HG02588 (cell line): Measurements from ENCODE around the gene YIPF1.

ENCODE experiments used
- ATAC-seq: cut with Tn5 transposase; IDR thresholded peaks from one replicate; pipeline ENCODE4 v1.9.1; 2021; ENCODE audit warnings: mild to moderate bottlenecking, moderate library complexity; ENCODE audit not compliant: unreplicated experiment

Gene YIPF1

DNA sequence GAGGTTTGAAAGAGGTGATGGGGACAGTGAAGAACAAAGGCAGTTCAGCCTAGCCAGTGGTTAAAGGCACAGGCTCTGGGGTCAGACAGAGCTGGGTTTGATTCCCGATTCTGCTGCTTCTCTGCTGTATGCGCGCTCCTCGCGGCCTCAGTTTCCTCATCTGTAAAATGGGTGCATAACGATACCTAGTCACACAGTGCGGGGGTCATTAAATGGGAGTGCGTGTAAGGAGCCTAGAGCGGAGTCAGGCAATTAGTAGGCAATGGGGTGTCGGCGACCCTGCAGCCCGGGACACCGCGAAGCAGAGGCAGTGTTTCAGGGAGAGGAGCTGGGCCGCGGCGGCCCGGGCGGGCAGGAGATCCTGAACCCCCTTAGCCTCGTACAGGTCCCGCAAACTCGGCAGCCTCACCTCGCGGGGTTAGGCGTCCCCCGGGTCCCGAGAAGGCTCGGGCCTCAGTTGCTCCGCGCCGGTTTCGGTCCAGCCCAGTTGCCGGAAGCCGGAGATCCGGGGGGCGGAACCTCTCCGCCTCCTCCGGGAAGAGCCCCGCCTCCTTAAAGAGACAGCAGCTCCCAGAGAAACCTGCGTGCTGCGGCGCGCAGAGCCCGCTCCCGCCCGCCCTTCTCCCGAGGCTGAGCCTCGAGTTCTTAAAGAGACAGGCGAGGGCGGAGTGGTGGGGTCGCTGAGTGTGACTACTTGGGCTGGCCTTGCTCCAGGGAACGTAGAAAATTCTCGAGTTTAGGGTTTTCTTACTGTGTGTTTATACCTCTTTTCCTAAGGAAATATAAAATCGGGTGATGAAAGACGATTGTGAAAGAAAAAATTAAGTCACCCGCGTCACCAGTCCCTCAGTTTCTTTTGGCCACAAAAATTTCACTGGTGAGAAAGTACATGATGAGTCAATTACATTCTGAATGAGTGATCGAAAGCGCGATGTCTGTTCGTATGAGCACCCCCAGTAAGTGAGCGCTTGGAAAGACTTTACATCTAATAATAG, at the start of gene YIPF1:
YIPF1 (minus strand) TSS at position 494 of the 995 bp plus-strand sequence. CDS start 860 bp downstream, outside the sequence.
- ATAC-seq: peak; percentile 86

DNA sequence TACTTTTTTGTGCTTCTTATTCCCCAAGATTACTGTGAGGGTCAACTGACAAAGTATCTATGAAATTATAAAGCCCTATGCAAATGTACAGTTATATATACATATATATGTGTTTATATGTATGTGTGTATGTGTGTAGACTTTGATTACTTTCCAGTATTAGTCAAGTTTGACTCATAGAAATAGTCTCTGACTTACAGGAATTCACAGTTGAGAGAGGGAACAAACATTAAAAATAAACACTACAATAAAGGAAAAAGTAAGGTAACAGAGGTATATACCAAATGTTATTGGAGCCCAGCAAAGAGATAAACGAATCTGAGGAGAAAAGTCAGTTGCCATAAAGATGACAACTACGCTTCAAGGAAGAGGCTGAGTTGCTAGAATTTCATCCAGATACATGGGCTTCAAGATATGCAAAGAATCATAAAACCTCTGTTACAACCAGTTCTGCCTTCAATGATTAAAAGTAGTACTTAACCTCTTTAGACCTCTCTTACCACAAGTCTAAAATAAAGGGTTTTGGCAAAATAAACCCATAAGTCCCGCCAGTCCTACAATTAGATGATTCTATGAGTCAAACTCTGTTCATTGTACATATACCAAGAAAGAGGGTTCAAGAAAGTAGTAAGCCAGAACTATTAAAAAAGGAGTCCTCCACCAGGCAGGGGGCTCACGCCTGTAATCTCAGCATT, 48.7 kb upstream of the YIPF1 start:
- no peak for ATAC-seq

DNA sequence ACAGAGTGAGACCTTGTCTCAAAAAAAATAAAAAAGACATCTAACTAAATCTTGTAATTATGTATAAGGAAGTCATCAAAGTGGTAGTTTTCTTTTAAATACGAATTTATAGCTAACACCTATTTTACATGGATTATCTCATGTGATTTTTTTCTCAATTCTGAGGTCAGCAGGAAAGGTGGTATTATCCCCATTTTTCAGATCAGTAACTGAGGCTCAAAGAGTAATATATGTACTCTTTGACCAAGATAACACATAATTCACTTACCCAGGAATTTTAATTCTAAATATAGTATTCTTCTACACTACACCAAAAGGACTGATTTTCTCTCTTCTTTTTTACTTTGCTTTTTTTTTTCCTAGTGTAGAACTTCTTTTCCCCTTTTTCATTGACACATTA, 46.8 kb upstream of the YIPF1 start:
- no peak for ATAC-seq

DNA sequence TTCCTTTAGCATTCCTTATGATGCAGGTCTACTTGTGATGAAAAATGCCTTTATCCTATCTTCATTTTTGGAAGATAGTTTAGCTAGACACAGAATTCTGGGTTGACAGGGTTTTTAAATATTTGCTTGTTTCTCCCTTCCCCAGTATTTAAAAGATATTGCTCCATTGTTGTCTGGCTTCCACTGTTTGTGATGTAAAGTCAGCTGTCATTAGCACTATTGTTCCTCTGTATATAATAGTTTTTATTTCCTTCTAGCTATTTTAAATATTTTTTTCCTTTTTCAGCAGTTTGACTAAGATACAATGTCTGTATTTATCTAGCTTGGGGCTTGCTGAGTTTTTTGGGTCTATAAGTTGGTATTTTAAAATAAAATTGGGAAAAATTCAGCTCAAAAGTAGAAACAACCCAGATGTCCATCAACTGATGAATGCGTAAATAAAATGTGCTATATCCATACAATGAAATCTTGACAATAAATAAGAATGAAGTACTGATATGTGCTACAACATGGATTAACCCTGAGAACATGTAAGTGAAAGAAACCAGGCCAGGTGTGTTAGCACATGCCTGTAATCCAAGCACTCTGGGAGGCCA, 44.7 kb upstream of the YIPF1 start:
- ATAC-seq: no peak

DNA sequence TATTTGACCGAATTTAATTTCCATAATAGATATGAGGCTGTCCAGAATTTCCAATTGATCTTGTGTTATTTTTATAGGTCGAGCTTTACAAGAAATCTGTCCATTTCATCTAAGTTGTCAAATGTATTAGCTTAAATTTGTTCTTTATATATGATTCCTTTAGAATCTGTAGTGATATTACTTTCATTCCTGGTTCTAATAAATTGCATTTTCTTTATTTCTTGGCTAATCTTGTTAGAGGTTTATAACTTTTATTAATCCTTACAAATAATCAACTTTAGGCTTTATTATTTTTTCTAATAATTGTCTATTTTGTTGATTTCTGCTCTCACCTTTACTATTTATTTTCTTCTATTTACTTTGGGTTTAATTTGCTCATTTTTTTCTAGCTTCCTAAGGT, 41.9 kb upstream of the YIPF1 start:
- ATAC-seq: no peak

DNA sequence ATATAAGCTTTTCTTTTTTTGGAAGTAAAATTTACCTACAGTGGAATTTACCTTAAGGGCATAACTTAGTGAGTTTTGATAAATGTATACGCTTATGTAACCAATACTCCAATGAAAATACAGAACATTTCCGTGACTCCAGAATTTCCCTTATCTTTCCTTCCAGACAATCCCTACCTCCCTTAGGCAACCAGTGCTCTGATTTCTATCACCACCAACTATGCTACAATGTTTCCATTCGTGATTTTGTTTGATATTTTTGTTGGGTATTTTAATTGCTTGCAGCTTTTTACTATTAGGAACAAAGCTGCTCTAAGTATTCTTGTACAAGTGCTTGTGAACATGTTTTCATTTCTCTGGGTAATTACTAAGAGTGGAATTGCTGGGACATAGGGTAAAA, 41.3 kb upstream of the YIPF1 start:
- no peak for ATAC-seq

DNA sequence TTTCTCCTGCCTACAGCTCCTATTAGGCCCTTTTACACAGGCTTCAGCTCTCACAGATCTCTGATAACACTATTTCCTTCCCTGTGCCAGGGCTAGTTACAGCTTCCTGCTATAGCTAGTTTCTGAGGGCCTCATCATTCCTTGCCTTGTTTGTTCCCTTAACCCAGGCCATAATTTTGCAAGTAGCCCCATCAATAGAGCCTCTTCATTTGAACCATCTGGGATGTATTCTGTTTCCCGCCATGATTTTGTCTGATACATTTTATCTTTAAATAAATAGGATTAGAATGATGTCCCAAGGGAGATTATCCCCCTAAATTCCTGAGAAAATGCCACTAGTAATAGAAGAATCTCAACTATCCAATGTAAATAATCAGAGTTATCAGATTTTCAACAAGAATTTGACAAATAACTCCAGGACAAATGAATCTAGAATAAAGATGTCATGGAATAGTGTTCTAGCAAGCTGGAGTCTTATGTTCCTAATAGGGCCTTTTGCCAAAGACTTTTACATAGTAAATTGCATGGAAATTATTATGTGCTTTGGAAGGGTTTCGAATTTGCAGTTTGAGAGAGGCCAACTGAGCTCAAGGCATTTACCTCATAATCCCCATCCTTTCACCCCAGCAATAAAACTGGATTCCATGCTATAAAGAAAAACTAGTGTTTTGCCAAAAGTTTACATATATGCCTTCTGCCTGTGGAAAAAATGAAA, 39.8 kb upstream of the YIPF1 start:
- no peak for ATAC-seq

DNA sequence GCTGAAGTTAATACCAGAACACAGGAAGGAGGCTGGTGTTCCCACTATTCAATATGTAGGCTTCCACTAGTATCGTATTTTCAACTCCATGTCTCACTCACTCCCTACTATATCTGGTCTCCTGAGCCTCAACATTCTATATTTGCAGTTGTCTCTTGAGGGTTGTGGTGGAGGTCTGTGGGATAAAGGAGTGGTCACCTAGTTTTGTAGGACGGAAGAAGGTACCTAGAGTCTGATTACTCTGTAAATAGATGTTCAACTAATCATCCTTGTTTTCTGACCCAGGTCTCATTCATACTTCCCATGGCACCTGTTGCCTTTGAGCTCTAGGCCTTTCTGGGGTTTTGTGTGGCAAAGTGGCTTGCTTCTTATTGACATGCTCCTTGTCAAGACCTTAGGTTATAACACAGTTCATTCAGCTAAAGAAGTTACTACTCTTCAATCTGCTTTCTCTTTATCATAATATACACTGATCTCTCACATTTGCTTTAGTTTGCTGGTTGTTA, 37.8 kb upstream of the YIPF1 start:
- ATAC-seq: no peak

DNA sequence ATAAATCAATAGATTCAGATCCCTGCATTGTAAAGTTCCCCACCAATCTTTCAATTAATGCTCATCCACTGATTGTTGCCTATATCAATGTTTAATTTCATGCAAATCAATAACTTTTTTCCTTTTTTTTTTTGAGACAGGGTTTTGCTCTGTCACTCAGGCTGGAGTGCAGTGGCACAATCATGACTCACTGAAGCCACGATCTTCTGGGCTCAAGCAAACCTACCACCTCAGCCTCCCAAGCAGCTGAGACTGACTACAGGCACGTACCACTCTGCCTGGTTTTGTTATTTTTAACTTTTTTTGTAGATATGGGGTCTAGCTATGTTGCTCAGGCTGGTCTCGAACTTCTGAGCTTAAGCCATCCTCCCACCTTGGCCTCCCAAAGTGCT, 30.1 kb upstream of the YIPF1 start:
- no peak for ATAC-seq

DNA sequence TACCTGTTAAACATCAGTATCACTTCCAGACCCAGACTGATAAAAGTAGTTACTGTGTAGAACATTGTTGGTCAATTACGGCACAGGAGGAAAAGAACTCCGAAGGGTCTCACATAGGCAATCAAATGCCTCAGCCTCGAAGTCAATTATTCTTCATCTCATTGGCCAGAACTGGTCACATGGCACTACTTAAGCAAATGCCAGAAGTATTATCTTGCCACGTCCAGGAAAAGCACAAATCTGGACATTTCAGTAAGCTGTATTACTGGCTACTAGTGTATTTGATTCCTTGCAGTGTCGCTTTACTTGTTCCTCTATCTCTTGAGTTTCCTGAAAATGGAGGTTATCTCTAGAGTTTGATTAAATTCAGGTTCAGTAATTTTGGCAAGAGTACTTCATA, 28.7 kb upstream of the YIPF1 start:
- no peak for ATAC-seq

DNA sequence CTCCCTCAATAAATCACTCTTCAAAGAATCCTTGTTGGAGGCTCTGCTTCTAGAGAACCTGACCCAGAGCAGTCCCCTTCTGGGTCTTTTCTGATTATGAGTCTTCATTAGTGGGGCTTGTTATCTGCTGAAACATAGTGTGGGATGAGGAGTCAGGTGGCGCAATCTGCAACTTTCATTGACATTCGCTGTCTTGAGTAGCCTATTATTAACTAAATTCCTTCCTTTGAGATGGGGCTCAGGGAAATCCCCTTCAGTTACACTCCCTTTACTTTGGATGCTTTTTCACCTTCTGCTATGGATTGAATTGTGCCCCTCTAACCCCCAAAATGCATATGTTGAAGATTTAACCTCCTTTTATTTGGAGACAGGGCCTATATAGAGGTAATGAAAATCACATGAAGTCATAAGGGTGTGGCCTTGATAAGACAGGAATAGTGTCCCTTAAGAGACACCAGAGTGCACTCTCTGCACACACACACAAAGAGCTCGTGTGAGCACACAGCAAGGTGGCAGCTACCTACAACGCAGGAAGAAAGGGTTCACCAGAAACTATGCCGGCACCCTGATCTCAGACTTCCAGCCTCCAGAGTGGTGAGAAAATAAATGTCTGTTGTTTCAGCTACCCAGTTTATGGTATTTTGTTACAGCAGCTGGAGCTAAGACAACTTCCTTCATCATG, 23.9 kb upstream of the YIPF1 start:
- ATAC-seq: no peak

DNA sequence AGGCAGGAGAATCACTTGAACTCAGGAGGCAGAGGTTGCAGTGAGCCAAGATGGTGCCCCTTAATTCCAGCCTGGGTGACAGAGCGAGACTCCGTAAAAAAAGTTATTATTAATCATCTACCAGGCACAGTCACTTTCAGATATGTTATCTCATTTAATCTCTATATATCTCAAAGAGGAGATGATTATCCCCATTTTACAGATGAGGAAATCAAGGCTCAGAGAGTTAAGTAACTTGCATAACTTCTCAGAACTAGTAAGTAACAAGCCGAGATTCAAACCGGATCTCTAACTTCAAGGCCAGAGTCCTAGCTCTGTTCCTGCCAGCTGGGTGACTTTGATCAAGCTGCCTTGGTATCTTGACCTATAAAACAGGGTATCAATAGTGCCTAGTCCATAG, 21.8 kb upstream of the YIPF1 start:
- no peak for ATAC-seq

DNA sequence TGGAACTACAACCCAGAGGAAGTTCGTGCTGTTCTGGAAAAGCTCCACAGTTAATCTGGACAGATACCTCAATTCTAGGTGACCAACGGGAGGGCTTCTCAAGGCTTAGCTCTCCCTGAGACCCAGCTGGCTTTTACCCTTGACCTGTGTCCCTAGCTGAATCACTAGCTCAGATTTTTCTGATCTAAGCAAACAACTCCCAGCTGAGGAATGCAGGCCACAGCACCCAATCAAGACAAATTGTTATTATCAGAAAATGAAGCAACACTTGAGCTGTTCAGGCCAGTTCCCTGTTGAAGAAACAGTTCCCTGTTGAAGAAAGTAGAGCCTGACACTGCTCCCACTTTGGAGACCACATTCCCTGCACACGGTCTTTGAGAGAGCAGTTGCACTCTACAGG, 20.3 kb upstream of the YIPF1 start:
- ATAC-seq: no peak

DNA sequence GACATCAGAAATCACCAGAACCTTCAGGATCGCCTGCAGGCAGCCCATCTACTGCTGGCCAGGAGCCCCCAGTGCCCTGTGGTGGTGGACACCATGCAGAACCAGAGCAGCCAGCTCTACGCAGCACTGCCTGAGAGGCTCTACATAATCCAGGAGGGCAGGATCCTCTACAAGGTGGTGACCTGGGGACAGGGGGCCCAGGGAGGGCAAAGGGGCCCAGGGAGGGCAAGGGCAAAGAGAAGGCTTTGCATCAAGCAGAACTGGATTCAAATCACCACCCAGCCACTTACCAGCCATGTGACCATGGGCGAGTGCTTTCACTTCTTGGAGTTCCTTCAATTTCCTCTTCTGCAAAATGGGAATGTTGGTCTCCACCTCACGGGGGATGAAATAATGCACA, 16.5 kb upstream of the YIPF1 start:
- no peak for ATAC-seq

DNA sequence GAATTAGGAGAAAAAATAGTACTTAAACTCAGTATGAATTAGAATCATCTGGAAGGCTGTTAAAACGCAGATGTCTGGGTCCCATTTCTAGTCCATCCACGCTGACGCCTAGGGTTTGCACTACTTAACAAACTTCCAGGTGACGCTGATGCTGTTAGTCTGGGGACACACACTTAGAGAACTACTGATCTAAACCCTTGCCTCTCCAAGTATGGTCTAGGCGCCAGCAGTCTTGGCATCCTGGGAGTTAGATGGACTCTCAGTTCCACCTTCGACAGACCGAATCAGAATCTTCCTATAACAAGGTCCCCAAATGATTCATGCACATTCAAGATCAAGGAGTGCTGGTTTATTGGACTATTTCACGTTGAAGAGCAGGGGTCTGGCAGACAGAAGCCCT, 15.9 kb upstream of the YIPF1 start:
- ATAC-seq: no peak

DNA sequence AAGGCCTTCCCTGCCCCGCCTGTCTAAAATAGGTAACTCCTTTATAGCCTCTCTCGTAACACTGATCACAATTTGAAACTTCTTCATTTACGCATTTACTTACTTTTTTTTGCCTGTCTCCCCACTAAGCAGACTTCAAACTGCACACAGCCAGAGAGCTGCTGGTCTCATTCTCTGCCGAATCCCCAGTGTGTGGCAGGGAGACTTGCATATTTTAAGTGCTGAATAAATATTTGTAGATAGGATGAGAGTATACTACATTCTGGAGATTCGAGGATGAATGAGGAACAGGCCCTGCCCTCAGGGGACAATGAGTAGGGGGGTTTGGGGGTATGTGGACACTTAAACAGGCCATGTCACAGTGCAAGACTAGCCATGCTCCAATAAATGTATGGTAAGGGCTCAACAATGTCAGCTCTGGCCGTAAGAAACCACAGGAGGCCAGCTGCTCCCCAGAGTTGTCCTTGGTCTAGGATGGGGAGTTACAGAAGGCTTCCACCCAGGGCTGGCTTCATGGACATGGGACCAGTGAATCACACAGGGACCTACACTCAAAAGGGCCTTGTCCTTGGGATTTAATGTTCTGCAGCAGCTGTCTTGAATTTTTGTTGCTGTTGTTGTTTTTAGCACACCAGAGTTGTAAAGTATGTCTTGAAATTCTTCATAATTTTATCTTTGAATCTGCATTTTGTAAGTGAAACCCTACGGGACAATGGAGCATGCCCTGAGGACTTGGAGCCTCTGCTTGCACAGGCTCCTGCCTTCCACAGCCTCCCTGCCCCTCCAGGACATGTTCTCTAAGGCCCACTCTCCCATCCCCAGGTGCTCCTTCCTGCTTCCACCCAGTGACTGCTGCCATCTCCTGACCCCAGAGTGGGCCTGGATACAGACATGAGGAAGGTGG, 12.9 kb upstream of the YIPF1 start:
- no peak for ATAC-seq

DNA sequence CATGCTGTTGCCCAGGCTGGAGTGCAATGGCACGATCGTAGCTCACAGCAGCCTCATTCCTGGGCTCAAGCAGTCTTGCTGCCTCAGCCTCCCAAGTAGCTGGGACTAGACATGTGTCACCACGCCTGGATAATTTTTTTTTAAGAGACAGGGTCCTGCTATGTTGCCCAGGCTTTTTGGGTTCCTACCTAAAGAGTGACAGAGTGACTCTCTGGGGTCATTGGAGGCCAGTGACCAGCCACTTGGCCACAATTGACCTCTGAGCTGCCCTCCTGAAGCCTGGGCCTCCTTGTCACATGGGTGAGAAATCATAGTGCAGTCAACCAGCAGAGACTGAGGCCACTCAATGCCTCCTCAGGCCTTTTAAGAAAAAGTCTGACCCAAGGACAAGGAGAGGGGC, 10.1 kb upstream of the YIPF1 start:
- no peak for ATAC-seq

DNA sequence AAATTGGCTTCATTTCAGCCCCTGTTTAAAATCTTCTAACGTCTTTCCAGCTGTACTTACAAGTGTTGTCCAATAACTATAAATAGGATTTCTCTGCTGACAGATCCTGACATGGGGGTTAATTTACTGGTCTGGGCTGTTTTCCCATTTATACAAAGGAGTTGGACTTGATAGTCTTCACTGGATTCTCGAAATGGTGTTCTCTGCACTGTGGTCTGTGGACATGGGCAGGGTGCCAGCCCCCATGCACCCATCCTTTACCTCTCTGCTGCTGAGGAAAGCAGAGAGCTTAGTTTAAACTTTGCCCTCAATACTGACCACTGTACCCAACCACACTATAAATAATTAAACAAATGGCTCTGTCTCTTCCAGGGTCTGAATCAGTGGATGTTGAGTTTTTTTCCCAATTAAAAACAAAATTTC, 9.6 kb upstream of the YIPF1 start:
- no peak for ATAC-seq

DNA sequence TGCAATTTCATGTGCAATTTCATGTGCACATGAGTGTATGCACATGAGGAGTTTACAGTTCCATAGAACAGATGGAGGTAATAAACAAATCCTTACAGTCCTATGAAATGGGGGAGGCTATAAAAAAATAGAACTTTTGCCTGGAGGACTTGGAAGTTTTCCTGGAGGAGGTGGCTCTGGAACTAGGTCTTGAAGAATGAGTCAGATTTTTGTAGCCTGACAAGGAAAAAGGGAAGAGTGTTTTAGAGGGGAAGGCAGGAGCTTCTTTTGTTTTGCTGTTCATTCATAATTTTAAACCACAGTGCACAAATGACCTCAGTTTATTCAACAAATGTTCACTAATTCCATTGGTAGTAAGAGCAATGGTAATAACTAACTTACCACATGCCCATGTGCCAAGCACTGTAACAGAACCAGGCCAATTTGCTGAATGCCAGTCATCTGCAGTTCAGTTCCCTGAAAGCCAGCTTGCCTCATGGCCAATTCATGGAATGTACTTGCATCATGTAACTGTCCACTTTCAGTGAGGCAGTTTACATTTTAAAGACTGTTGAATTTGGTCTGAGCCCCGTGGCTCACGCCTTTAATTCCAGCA, 7.1 kb upstream of the YIPF1 start:
- no peak for ATAC-seq
